ENCODE results near the gene TSPO. TPM values are rescaled to one million over a fixed set of nuclear protein-coding genes. Genes with fewer than 3 reads are reported as not detected.

Gene TSPO
- polyA plus RNA-seq, 1 of the 3 experiments (the other 2 are of a cell fraction): 156 TPM

GRCh38 chr22:43133401-43133800 is 18.0 kb upstream of the TSPO start:
- Histone ChIP-seq H3K36me3 (replicated peaks in 1 of 2; ENCODE audit: control insufficient read depth in 1 of 2, insufficient read depth in 2 of 2, low read length in 1 of 2) (peaks cover 0 to 4% of the 10 kb centered on the region in 2 experiments), H3K9ac (no peak overlapping the region), H3K9me3 (no peaks in the 10 kb centered on the region), H3K4me1 (ENCODE audit: control insufficient read depth in 1 of 2, insufficient read depth in 2 of 2, low read depth in 1 of 2, low read length in 1 of 2) (no peaks in the 10 kb centered on the region), H3F3A (replicated peaks; ENCODE audit: insufficient read depth) (no peaks in the 10 kb centered on the region), H3K27me3 (ENCODE audit: insufficient read depth) (no peaks in the 10 kb centered on the region), H3K4me2 (no peak overlapping the region), H3K9me2 (no peaks in the 10 kb centered on the region), H4K20me1 (ENCODE audit: insufficient read depth) (no peaks in the 10 kb centered on the region), H2AFZ (ENCODE audit: low read depth) (no peak overlapping the region), H3K79me2 (ENCODE audit: insufficient read depth) (no peaks in the 10 kb centered on the region), H3K27ac (ENCODE audit: low read depth in 2 of 2, low read length in 1 of 2) (no peak overlapping the region), H3K4me3 (ENCODE audit: low read depth in 2 of 2, low read length in 1 of 2) (no peak overlapping the region)
- POLR2A ChIA-PET: no interaction called here
- DNase-seq: no peak
- TF ChIP-seq ZBTB33 (IDR thresholded peaks at IDR 0.05; ENCODE audit: borderline replicate concordance, low read depth): no peak
- TF ChIP-seq FOXM1 (IDR thresholded peaks at IDR 0.05; ENCODE audit: low read depth): no peak
- no peak for TF ChIP-seq MEF2A (IDR thresholded peaks at IDR 0.05; ENCODE audit: borderline replicate concordance, low read depth)
- no peak for TF ChIP-seq NFIC (IDR thresholded peaks at IDR 0.05; ENCODE audit: borderline replicate concordance)
- no peak for TF ChIP-seq MAX (IDR thresholded peaks at IDR 0.05; ENCODE audit: low read depth)
- no peak for TF ChIP-seq FOSL2 (IDR thresholded peaks at IDR 0.05; ENCODE audit: borderline replicate concordance, low read depth)
- no peak for TF ChIP-seq USF2 (IDR thresholded peaks at IDR 0.05; ENCODE audit: borderline replicate concordance, low read depth, low read length)
- no peak for TF ChIP-seq NRF1 (IDR thresholded peaks at IDR 0.05; ENCODE audit: low read depth, low read length)
- no peak for TF ChIP-seq SIN3A (IDR thresholded peaks at IDR 0.05; ENCODE audit: borderline replicate concordance, low read depth, low read length)
- no peak for TF ChIP-seq IRF3 (IDR thresholded peaks at IDR 0.05; ENCODE audit: low read depth, low read length)
- TF ChIP-seq TEAD4 (IDR thresholded peaks at IDR 0.05; ENCODE audit: borderline replicate concordance, insufficient read depth): no peak
- TF ChIP-seq RXRA (IDR thresholded peaks at IDR 0.05; ENCODE audit: borderline replicate concordance, low read depth): no peak
- TF ChIP-seq FOXJ3 (CRISPR knock-in tag; IDR thresholded peaks at IDR 0.05): no peak
- CTCF ChIA-PET: interaction anchor here (0.9 kb wide), 1 partner anchor 23 kb away, joined by 3 read pairs; the partner anchor contains the start of gene BIK
- WGBS (ENCODE audit: low lambda C conversion rate): 88% methylated on average over 8 of the region's 9 CpGs

GRCh38 chr22:43134553-43134952 is 16.8 kb upstream of the TSPO start:
- Histone ChIP-seq H3K36me3 (replicated peaks in 1 of 2; ENCODE audit: control insufficient read depth in 1 of 2, insufficient read depth in 2 of 2, low read length in 1 of 2) (peaks cover 0 to 4% of the 10 kb centered on the region in 2 experiments), H3K4me1 (ENCODE audit: control insufficient read depth in 1 of 2, insufficient read depth in 2 of 2, low read depth in 1 of 2, low read length in 1 of 2) (no peaks in the 10 kb centered on the region), H3K27ac (ENCODE audit: low read depth in 2 of 2, low read length in 1 of 2) (no peak overlapping the region), H4K20me1 (ENCODE audit: insufficient read depth) (no peaks in the 10 kb centered on the region), H3K9ac (no peak overlapping the region), H3K27me3 (ENCODE audit: insufficient read depth) (no peaks in the 10 kb centered on the region), H3F3A (replicated peaks; ENCODE audit: insufficient read depth) (no peaks in the 10 kb centered on the region), H3K79me2 (ENCODE audit: insufficient read depth) (no peaks in the 10 kb centered on the region), H3K9me2 (no peaks in the 10 kb centered on the region), H3K4me3 (ENCODE audit: low read depth in 2 of 2, low read length in 1 of 2) (no peak overlapping the region), H3K4me2 (no peak overlapping the region), H3K9me3 (no peaks in the 10 kb centered on the region), H2AFZ (ENCODE audit: low read depth) (no peak overlapping the region)
- ChIA-PET POLR2A (no interaction called here), CTCF (no interaction called here)
- no peak for DNase-seq
- 100% methylated on average over 2 of the region's 4 CpGs for WGBS (ENCODE audit: low lambda C conversion rate)
- TF ChIP-seq SMC3 (IDR thresholded peaks at IDR 0.05; ENCODE audit: low read depth, low read length): no peak
- no peak for TF ChIP-seq IRF3 (IDR thresholded peaks at IDR 0.05; ENCODE audit: low read depth, low read length)
- no peak for TF ChIP-seq TCF12 (IDR thresholded peaks at IDR 0.05)
- no peak for TF ChIP-seq RFX5 (IDR thresholded peaks at IDR 0.05; ENCODE audit: low read length)
- TF ChIP-seq FOXJ3 (CRISPR knock-in tag; IDR thresholded peaks at IDR 0.05): no peak
- no peak for TF ChIP-seq TEAD4 (IDR thresholded peaks at IDR 0.05; ENCODE audit: borderline replicate concordance, insufficient read depth)
- TF ChIP-seq RCOR1 (IDR thresholded peaks at IDR 0.05; ENCODE audit: low read length): no peak
- no peak for TF ChIP-seq PBX3 (IDR thresholded peaks at IDR 0.05)
- TF ChIP-seq NFIC (IDR thresholded peaks at IDR 0.05; ENCODE audit: borderline replicate concordance): no peak
- TF ChIP-seq FOSL2 (IDR thresholded peaks at IDR 0.05; ENCODE audit: borderline replicate concordance, low read depth): no peak

Data from SK-N-SH (cell line).